Liver (tissue), 9 donors: ENCODE measurements around the gene GMCL1. TPM values are rescaled to one million over a fixed set of nuclear protein-coding genes. Genes with fewer than 3 reads are reported as not detected.
"Not testable (repeated sequence)": the region's sequence is repeated elsewhere in the genome, so short reads cannot be mapped to it uniquely, and the experiment has no call there.

Experiments used
- DNase-seq: peaks from one replicate; pipeline ENCODE4 v3.0.0-alpha.2; 2017; ENCODE audit warnings: low spot score
- H3K27ac ChIP-seq, 2 donors: one replicate each; pipeline ENCODE4 v1.7.0; 2013; ENCODE audit warnings: inconsistent platforms in 2 of 2, low read length in 2 of 2, control low read depth in 1 of 2, low read depth in 1 of 2, mild to moderate bottlenecking in 1 of 2
- H3K27me3 ChIP-seq, 4 donors: one replicate each; pipeline versions ENCODE4 v1.6.1 to v1.7.0; 2013; ENCODE audit warnings: low read length in 3 of 4, inconsistent platforms in 1 of 4, mild to moderate bottlenecking in 1 of 4, moderate library complexity in 1 of 4; ENCODE audit not compliant: control insufficient read depth in 4 of 4, insufficient read depth in 4 of 4
- H3K36me3 ChIP-seq, 4 donors: one replicate each; pipeline versions ENCODE4 v1.6.1 to v1.7.0; 2013; ENCODE audit warnings: low read length in 3 of 4, mild to moderate bottlenecking in 3 of 4, low read depth in 1 of 4, moderate library complexity in 1 of 4; ENCODE audit not compliant: control insufficient read depth in 4 of 4, insufficient read depth in 3 of 4
- H3K4me1 ChIP-seq, 4 donors: one replicate each; pipeline versions ENCODE4 v1.6.1 to v1.7.0; 2013; ENCODE audit warnings: low read length in 3 of 4, mild to moderate bottlenecking in 3 of 4, moderate library complexity in 1 of 4; ENCODE audit not compliant: control insufficient read depth in 4 of 4, insufficient read depth in 4 of 4
- H3K4me3 ChIP-seq, 3 donors: one replicate each; pipeline versions ENCODE4 v1.6.1 to v1.7.0; 2013; ENCODE audit warnings: low read length in 3 of 3, control low read depth in 1 of 3, low read depth in 1 of 3, mild to moderate bottlenecking in 1 of 3
- H3K9ac ChIP-seq, 2 donors: one replicate each; pipeline ENCODE4 v1.7.0; 2013; ENCODE audit warnings: low read length in 2 of 2, mild to moderate bottlenecking in 2 of 2, moderate library complexity in 2 of 2, control low read depth in 1 of 2, low read depth in 1 of 2
- H3K9me3 ChIP-seq, 4 donors: one replicate each; pipeline versions ENCODE4 v1.6.1 to v1.7.0; 2013; ENCODE audit warnings: low read length in 3 of 4; ENCODE audit not compliant: control insufficient read depth in 4 of 4
- FOXA1 ChIP-seq: IDR thresholded peaks from 2 replicates; pipeline ENCODE4 v1.6.1; 2016; ENCODE audit warnings: antibody characterized with exemption
- FOXA2 ChIP-seq: IDR thresholded peaks from 2 replicates; pipeline ENCODE4 v1.6.1; 2016; ENCODE audit warnings: antibody characterized with exemption
- GABPA ChIP-seq, 2 donors: IDR thresholded peaks in 1 of 2; conservative IDR thresholded peaks in 1 of 2; 2 replicates each; pipeline ENCODE4 v1.6.1; 2016; ENCODE audit warnings: antibody characterized with exemption in 2 of 2, mild to moderate bottlenecking in 1 of 2, moderate library complexity in 1 of 2
- HNF4A ChIP-seq, 2 donors: conservative IDR thresholded peaks; 2 replicates each; pipeline ENCODE4 v1.6.1; 2016; ENCODE audit warnings: antibody characterized with exemption in 2 of 2, mild to moderate bottlenecking in 2 of 2
- HNF4G ChIP-seq: IDR thresholded peaks from 2 replicates; pipeline ENCODE4 v1.6.1; 2016; ENCODE audit warnings: antibody characterized with exemption
- JUND ChIP-seq, 2 donors: IDR thresholded peaks; 2 replicates each; pipeline ENCODE4 v1.6.1; 2016; ENCODE audit warnings: antibody characterized with exemption in 2 of 2
- NR2F2 ChIP-seq: IDR thresholded peaks from 2 replicates; pipeline ENCODE4 v1.6.1; 2016; ENCODE audit warnings: antibody characterized with exemption
- RAD21 ChIP-seq, 2 donors: IDR thresholded peaks; 2 replicates each; pipeline ENCODE4 v1.6.1; 2016; ENCODE audit warnings: antibody characterized with exemption in 2 of 2, mild to moderate bottlenecking in 2 of 2
- REST ChIP-seq: IDR thresholded peaks from 2 replicates; pipeline ENCODE4 v1.6.1; 2016; ENCODE audit warnings: antibody characterized with exemption, mild to moderate bottlenecking
- RXRA ChIP-seq, 2 donors: IDR thresholded peaks; 2 replicates each; pipeline ENCODE4 v1.6.1; 2017 to 2018; ENCODE audit warnings: antibody characterized with exemption in 2 of 2, mild to moderate bottlenecking in 1 of 2
- SP1 ChIP-seq: IDR thresholded peaks from 2 replicates; pipeline ENCODE4 v1.6.1; 2018; ENCODE audit warnings: antibody characterized with exemption, mild to moderate bottlenecking
- TAF1 ChIP-seq: conservative IDR thresholded peaks from 2 replicates; pipeline ENCODE4 v1.6.1; 2016; ENCODE audit warnings: antibody characterized with exemption, mild to moderate bottlenecking
- YY1 ChIP-seq: IDR thresholded peaks from 2 replicates; pipeline ENCODE4 v1.6.1; 2016; ENCODE audit warnings: antibody characterized with exemption, mild to moderate bottlenecking
- ZBTB33 ChIP-seq: IDR thresholded peaks from 2 replicates; pipeline ENCODE4 v1.6.1; 2016; ENCODE audit warnings: antibody characterized with exemption
- WGBS: extraction: QIAGEN DNeasy Blood & Tissue Kit; methylation state at CpG from one replicate; pipeline ENCODE4 v1.1.7; 2013; 5-methylcytosine and 5-hydroxymethylcytosine counted together
- polyA plus RNA-seq, 2 donors: library from polyadenylated mRNA; stranded (reverse) in 1 of 2; unstranded in 1 of 2; fragments of 200-250 nt in 1 of 2; fragments of >200 nt in 1 of 2; fragmentation: Nextera tagmentation in 1 of 2; extraction: Ambion mirVana in 1 of 2; gene quantifications; one replicate each; pipeline versions ENCODE4 v1.2.1 to v1.2.3, GENCODE V29; 2013 to 2015
- total RNA-seq, 2 donors: library from RNA; depleted of rRNA; stranded (reverse); fragments of >200 nt; gene quantifications; one replicate each; pipeline ENCODE4 v1.2.3, GENCODE V29; 2014
- TF ChIP-seq, protein P1 (sequence below): fragments of 150-350 bp; IDR thresholded peaks from 2 replicates; pipeline ENCODE4 v1.5.1; 2017; ENCODE audit warnings: improper control_type of control experiment, low read depth, low read length; ENCODE audit not compliant: missing input control
- TF ChIP-seq, protein P2 (sequence below): IDR thresholded peaks from 2 replicates; pipeline ENCODE4 v1.6.1; 2016; ENCODE audit warnings: antibody characterized with exemption
- donor health status: healthy.
- donor health status: healthy.
- donor health status: healthy.
- donor health status: healthy.
- donor health status: healthy.

Gene GMCL1
- total and polyA plus RNA-seq, 4 donors, result 5.0 to 11.2 (median 7.0) TPM

GRCh38 chr2:69801745-69802290, 27.6 kb upstream of the GMCL1 start:
- 93% methylated on average over 1 of the region's 1 CpG for WGBS
- Histone ChIP-seq H3K27ac (no peak overlapping the region), H3K27me3 (no peaks in the 10 kb centered on the region), H3K36me3 (peaks cover 4 to 16% (median 9%) of the 10 kb centered on the region in 4 donors), H3K9ac (no peak overlapping the region), H3K9me3 (no peaks in the 10 kb centered on the region), H3K4me1 (peaks cover 0 to 24% (median 9%) of the 10 kb centered on the region in 4 donors), H3K4me3 (no peak overlapping the region)
- TF ChIP-seq GABPA (IDR thresholded peaks at IDR 0.05 in 1 of 2, conservative IDR thresholded peaks at IDR 0.05 in 1 of 2) (no peak), YY1 (no peak), RAD21 (IDR thresholded peaks at IDR 0.05) (no peak), HNF4A (conservative IDR thresholded peaks at IDR 0.05) (no peak), FOXA1 (no peak), HNF4G (no peak), NR2F2 (no peak)
- TF ChIP-seq, protein P1, sequence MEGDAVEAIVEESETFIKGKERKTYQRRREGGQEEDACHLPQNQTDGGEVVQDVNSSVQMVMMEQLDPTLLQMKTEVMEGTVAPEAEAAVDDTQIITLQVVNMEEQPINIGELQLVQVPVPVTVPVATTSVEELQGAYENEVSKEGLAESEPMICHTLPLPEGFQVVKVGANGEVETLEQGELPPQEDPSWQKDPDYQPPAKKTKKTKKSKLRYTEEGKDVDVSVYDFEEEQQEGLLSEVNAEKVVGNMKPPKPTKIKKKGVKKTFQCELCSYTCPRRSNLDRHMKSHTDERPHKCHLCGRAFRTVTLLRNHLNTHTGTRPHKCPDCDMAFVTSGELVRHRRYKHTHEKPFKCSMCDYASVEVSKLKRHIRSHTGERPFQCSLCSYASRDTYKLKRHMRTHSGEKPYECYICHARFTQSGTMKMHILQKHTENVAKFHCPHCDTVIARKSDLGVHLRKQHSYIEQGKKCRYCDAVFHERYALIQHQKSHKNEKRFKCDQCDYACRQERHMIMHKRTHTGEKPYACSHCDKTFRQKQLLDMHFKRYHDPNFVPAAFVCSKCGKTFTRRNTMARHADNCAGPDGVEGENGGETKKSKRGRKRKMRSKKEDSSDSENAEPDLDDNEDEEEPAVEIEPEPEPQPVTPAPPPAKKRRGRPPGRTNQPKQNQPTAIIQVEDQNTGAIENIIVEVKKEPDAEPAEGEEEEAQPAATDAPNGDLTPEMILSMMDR, result no peak
- TF ChIP-seq, protein P2, sequence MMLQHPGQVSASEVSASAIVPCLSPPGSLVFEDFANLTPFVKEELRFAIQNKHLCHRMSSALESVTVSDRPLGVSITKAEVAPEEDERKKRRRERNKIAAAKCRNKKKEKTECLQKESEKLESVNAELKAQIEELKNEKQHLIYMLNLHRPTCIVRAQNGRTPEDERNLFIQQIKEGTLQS, result no peak
- DNase-seq, result no peak

- DNase-seq, H3K9me3 ChIP-seq, H3K27me3 ChIP-seq, H3K9ac ChIP-seq, H3K4me3 ChIP-seq, H3K27ac ChIP-seq: not testable (repeated sequence)
- WGBS, result 85% methylated on average over 4 of the region's 4 CpGs
- Histone ChIP-seq H3K36me3 (peaks cover 6 to 24% (median 16%) of the 10 kb centered on the region in 4 donors), H3K4me1 (peaks cover 0 to 14% (median under 1%) of the 10 kb centered on the region in 4 donors)
Observed at GRCh38 chr2:69802781-69803367, 26.6 kb upstream of the GMCL1 start.

- H3K36me3 ChIP-seq, result peaks cover 8 to 36% (median 27%) of the 10 kb centered on the region in 4 donors
- H3K4me3 ChIP-seq, result no peak overlapping the region
- DNase-seq, result no peak
- no peaks in the 10 kb centered on the region for H3K27me3 ChIP-seq
- 77% methylated on average over 11 of the region's 11 CpGs for whole genome bisulfite sequencing
- no peaks in the 10 kb centered on the region for H3K9me3 ChIP-seq
- peaks cover 0 to 3% (median 0%) of the 10 kb centered on the region in 4 donors for H3K4me1 ChIP-seq
- H3K27ac ChIP-seq, result no peak overlapping the region
- no peak overlapping the region for H3K9ac ChIP-seq
- no peak for TF ChIP-seq HNF4G
- TF ChIP-seq GABPA (IDR thresholded peaks at IDR 0.05 in 1 of 2, conservative IDR thresholded peaks at IDR 0.05 in 1 of 2), result no peak
- no peak for TF ChIP-seq ZBTB33
- no peak for TF ChIP-seq REST
- no peak for TF ChIP-seq YY1
- TF ChIP-seq NR2F2, result no peak
- no peak for TF ChIP-seq SP1
- no peak for TF ChIP-seq RAD21 (IDR thresholded peaks at IDR 0.05)
- no peak for TF ChIP-seq RXRA (IDR thresholded peaks at IDR 0.05)
- TF ChIP-seq, protein P2, result no peak
- TF ChIP-seq FOXA2, result no peak
- no peak for TF ChIP-seq TAF1
- TF ChIP-seq, protein P1, result no peak
- TF ChIP-seq JUND (IDR thresholded peaks at IDR 0.05), result no peak
- TF ChIP-seq FOXA1, result no peak
- TF ChIP-seq HNF4A (conservative IDR thresholded peaks at IDR 0.05), result no peak
Observed at GRCh38 chr2:69804416-69804815, 25.0 kb upstream of the GMCL1 start.
